ENCODE results near the gene ZNF512B.
"Not testable (repeated sequence)": the region's sequence is repeated elsewhere in the genome, so short reads cannot be mapped to it uniquely, and the experiment has no call there.

The ZNF512B gene

GRCh38 chr20:63969838-63970713, at the start of gene ZNF512B:
ZNF512B (minus strand) TSS chr20:63969930; CDS start chr20:63967950, 1,980 bp downstream.
- DNase-seq, result peak; percentile 57

- no peak for DNase-seq
Measured at GRCh38 chr20:64015635-64016034, 45.9 kb upstream of the ZNF512B start.

GRCh38 chr20:64012385-64013154, 42.8 kb upstream of the ZNF512B start:
- not testable (repeated sequence) for DNase-seq

GRCh38 chr20:64011366-64011779, 41.6 kb upstream of the ZNF512B start:
- DNase-seq, result no peak

- DNase-seq, result no peak
Measured at GRCh38 chr20:64010711-64011237, 41.0 kb upstream of the ZNF512B start.

GRCh38 chr20:64009811-64010387, 40.2 kb upstream of the ZNF512B start:
- no peak for DNase-seq

GRCh38 chr20:64006902-64007301, 37.2 kb upstream of the ZNF512B start:
- DNase-seq, result no peak

- DNase-seq, result no peak
Measured at GRCh38 chr20:64006490-64006889, 36.8 kb upstream of the ZNF512B start.

GRCh38 chr20:64005394-64005793, 35.7 kb upstream of the ZNF512B start:
- no peak for DNase-seq

- no peak for DNase-seq
Measured at GRCh38 chr20:64003960-64004725, 34.4 kb upstream of the ZNF512B start.

- DNase-seq, result no peak
Measured at GRCh38 chr20:64001607-64002011, 31.9 kb upstream of the ZNF512B start.

- no peak for DNase-seq
Measured at GRCh38 chr20:64000906-64001305, 31.2 kb upstream of the ZNF512B start.

GRCh38 chr20:63982937-63983336, 13.2 kb upstream of the ZNF512B start:
- no peak for DNase-seq

GRCh38 chr20:63980806-63981728, 11.3 kb upstream of the ZNF512B start, which contains the start of gene PRPF6:
PRPF6 (plus strand) TSS chr20:63981132; CDS start chr20:63981246, 114 bp downstream.
- DNase-seq, result peak; percentile 94

GRCh38 chr20:63980317-63980805, 10.6 kb upstream of the ZNF512B start:
- no peak for DNase-seq

- DNase-seq, result peak; percentile 67
Measured at GRCh38 chr20:63979557-63980316, 10.0 kb upstream of the ZNF512B start, which contains the start of gene SAMD10. SAMD10 (minus strand) TSS chr20:63979642; CDS start chr20:63979467, 175 bp downstream.

GRCh38 chr20:63979229-63979556, 9.5 kb upstream of the ZNF512B start:
- DNase-seq, result no peak

GRCh38 chr20:63978319-63979228, 8.8 kb upstream of the ZNF512B start:
- DNase-seq, result peak; percentile 69

- DNase-seq, result no peak
Measured at GRCh38 chr20:63977739-63978276, 8.1 kb upstream of the ZNF512B start.

All from retina (tissue), 1 donor.